AG20443 (cell line): ENCODE data around the gene FAM221A.
"Not testable (repeated sequence)": the region's sequence is repeated elsewhere in the genome, so short reads cannot be mapped to it uniquely, and the experiment has no call there.

Experiments used
- DNase-seq: peaks from one replicate; pipeline ENCODE4 v3.0.0; 2012; ENCODE audit warnings: low spot score, mixed read lengths

The FAM221A gene

GRCh38 chr7:23709081-23709750 lies 29.2 kb downstream of the FAM221A start:
- DNase-seq = no peak

- DNase-seq = no peak
Observed at GRCh38 chr7:23710000-23710399, 30.0 kb downstream of the FAM221A start, which contains the start of gene STK31. TSS of gene STK31 (plus strand) at chr7:23710219. CDS start at chr7:23710286, 67 bp downstream.

- DNase-seq = peak; percentile 63
Observed at GRCh38 chr7:23712368-23713284, 32.6 kb downstream of the FAM221A start.

- peak; percentile 49 for DNase-seq
Observed at GRCh38 chr7:23713285-23714149, 33.5 kb downstream of the FAM221A start.

- no peak for DNase-seq
Observed at GRCh38 chr7:23714150-23714464, 34.1 kb downstream of the FAM221A start.

GRCh38 chr7:23714579-23714978 lies 34.6 kb downstream of the FAM221A start:
- no peak for DNase-seq

- no peak for DNase-seq
Observed at GRCh38 chr7:23715099-23715498, 35.1 kb downstream of the FAM221A start.

GRCh38 chr7:23717788-23718187 lies 37.8 kb downstream of the FAM221A start:
- no peak for DNase-seq

GRCh38 chr7:23721456-23721855 lies 41.5 kb downstream of the FAM221A start:
- no peak for DNase-seq

GRCh38 chr7:23722587-23723216 lies 42.7 kb downstream of the FAM221A start:
- DNase-seq = not testable (repeated sequence)

GRCh38 chr7:23724113-23724512 lies 44.1 kb downstream of the FAM221A start:
- DNase-seq = not testable (repeated sequence)

GRCh38 chr7:23742051-23742450 lies 62.1 kb downstream of the FAM221A start:
- DNase-seq = no peak

GRCh38 chr7:23743226-23743625 lies 63.2 kb downstream of the FAM221A start:
- DNase-seq = no peak

GRCh38 chr7:23746629-23747028 lies 66.6 kb downstream of the FAM221A start:
- no peak for DNase-seq

- DNase-seq = no peak
Observed at GRCh38 chr7:23751852-23752251, 71.9 kb downstream of the FAM221A start.
